CD4-positive, alpha-beta T cell treated with Interleukin-4 for 1 hour (primary cell): ENCODE results near the gene LINGO4.

ENCODE experiments used
- DNase-seq, 2 donors: peaks; one replicate each; pipeline ENCODE4 v3.0.0-alpha.2; 2020 to 2022

Gene LINGO4

GRCh38 chr1:151833172-151833900 is 28.1 kb upstream of the LINGO4 start:
- DNase-seq: no peak

GRCh38 chr1:151832318-151832980 is 27.2 kb upstream of the LINGO4 start:
- no peak for DNase-seq

GRCh38 chr1:151831605-151832004 is 26.4 kb upstream of the LINGO4 start, which contains the start of gene RORC:
Gene RORC, minus strand, starts transcription at chr1:151831802. Its CDS starts 38 bp downstream, at chr1:151831764.
- DNase-seq: no peak

- no peak for DNase-seq
These were observed 26.0 kb upstream of the LINGO4 start for GRCh38 chr1:151831256-151831591.

DNA sequence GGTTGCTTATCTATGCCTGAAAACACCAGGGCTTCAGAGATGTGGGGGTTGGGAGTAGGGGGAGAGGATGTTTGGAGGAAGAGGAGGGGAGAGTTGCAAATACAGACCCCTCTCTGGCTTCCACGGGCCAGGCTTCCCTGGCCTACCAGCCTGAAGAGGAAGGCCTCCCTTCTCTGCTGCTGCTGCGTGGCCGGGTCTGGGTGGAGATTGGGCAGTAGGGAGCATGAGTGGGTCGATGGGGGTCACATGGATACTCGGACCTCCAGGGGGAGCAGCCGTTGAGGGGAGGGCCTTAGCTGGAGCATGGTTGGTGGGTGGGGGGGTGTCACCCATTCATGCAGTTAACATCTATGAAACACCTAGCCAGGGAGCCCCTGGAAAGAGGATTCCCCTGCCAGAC is 24.8 kb upstream of the LINGO4 start:
- no peak for DNase-seq

DNA sequence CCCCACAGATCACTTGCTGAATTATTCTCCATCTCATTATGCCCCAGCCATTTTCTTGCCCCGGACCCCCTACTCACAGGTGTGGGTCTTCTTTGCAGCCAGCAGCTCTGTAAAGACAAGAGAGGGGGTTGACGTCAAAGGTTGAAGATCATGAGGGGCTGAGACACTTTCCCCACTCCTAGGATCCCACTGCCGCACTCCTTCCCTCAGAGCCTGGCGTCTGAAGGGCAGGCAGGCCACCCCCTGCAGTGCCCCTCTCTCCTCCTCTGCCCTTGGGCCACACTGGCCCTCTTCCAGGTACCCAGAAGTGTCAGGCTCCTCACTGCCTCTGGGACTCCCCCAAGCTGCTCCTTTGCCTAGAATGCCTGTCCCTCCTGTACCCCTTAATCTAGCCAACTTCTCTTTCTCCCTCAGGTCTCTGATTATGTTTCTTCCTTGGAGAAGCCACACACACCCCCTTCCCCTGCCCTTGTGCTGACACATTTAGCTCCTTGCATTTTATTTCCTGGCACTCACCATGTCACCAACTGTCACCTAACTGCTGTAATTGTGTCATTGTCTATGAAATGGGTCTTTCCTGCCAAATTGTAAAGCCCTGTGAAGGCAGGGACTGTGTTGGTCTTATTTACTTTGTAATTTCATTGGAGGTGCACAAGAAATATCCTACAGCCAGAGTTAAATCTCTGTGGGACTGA is 24.3 kb upstream of the LINGO4 start:
- no peak for DNase-seq

DNA sequence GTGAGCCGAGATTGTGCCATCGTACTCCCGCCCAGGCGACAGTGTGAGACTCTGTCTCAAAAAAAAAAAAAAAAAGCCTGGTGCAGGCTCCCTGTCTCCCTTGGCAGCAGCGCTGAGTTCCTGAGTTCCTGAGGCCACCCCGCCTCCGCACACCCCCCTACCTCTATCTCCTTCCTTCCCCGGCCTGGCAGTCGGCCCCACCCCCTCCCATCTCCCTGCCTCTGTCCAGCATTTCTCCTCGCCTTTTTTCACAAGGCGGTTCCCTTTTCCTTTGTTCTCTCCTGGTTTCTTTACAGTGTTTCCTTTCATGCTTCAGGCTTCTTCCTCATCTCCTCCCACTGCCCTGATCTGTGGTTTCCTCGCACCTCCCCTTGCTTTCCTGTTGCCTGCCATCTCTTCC is 23.7 kb upstream of the LINGO4 start:
- DNase-seq: no peak

- no peak for DNase-seq
These were observed 22.6 kb upstream of the LINGO4 start for GRCh38 chr1:151827853-151828252.

DNA sequence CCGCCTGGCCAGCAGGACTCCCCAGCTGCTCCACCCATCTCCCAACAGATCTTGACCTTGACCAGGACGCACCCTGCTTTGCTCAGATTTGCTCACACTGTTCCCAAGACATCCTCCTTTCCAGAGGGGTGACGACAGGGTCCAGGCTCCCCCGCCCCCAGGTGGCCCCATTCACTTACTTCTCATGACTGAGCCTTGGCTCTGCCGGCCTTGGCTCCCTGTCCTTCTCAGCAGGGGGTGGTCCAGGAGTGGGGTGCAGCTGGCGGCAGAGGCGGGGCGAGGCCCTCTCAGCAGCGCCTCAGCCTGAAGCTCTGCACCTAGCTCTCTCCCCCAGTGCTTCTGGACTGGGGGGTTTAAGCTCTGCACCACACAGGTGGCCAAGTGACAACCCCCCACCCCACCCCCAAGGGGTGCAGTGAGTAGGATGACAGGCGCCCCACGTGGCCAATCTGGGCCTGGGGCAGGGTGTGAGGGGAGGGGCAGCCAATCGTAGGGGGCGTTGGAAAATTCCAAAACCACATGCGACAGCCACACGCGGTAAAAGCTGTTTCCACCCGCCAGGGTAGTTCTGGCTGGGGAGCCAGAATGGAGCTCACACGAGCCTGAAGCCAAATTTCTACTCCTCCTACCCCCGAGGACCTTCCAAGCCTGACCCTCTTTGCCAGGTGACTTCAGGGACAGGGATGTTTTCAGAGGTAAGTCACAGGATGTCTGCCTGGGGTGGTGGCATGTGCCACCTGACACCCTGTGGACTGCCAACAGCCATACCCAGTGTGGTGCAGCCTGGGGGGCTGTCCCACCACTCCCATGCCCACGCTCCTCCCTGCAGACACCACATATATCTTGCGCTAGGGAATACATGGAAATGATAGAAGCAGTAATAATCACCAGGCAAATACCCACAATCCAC is 20.8 kb upstream of the LINGO4 start:
- DNase-seq: peak in 1 of 2 donors; percentile 42

DNA sequence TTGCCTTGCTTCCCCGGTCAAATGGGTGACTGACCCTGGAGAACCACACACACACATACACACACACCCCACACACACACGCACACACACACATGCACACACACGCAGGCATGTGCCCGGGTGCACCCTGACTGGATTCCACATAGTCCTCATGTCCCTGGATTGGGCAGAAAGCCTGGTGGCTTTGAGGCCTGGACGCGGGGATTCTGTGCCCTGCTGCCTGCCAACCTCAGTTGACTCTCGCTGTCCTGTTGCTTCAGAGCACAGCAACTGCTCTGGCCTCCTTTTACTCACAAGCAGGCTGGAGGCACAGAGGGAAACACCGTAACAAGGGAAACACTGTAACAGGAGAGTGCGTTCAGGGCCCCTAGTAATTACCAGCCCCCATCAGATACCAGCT is 20.0 kb upstream of the LINGO4 start:
- no peak for DNase-seq

- no peak for DNase-seq
These were observed 18.0 kb upstream of the LINGO4 start for GRCh38 chr1:151823175-151823574.

GRCh38 chr1:151822404-151822803 is 17.2 kb upstream of the LINGO4 start:
- no peak for DNase-seq

DNA sequence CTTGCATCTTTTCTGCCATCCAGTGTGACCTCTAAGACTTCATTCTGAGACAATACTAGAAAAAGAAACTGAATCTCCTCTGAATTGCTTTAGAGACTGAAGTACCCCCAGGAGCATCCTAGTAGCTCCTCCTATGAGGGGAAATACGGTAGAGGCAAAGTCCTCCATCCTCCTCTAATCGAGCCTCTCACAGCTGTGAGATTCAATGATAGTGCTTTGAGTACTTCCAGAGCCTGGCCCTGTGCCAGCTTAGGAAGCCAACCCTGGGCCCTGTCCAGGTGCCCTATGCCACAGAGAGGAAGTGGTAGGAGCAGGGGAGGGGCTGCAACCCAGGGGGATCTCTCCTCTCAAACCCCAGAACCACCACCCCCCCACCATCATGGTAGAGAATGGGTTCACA is 15.7 kb upstream of the LINGO4 start:
- DNase-seq: peak in 1 of 2 donors; percentile 37

DNA sequence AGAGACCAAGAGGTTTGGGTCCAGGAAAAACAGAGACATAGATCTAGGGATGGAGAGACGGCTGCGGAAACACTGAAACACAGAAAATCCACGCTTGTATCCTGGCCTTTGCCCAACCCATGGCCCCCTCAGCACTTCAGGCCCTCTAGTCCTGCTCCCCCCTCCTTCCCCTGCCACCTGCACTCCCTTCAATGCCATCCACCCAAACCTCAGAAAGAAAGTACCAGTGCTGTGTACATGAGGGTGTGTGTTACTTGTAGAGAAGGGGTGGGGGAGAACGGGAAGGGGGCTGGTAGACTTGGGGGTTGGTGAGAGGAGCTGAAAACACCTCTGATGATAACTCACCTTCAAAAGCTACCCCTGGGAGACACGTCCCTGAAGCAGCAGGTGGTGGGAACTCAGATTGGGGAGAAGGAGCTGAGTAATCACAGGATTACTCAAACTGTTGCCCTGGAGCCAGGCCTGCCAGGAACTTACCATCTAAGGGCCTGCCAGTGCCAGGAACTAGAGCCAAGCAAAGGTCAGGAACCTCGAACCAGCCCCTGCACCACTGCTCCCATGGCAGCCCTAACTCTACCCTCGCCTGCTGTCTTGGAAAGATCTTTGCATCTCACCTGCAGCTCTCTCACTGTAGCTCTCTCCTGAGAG is 14.9 kb upstream of the LINGO4 start:
- no peak for DNase-seq

DNA sequence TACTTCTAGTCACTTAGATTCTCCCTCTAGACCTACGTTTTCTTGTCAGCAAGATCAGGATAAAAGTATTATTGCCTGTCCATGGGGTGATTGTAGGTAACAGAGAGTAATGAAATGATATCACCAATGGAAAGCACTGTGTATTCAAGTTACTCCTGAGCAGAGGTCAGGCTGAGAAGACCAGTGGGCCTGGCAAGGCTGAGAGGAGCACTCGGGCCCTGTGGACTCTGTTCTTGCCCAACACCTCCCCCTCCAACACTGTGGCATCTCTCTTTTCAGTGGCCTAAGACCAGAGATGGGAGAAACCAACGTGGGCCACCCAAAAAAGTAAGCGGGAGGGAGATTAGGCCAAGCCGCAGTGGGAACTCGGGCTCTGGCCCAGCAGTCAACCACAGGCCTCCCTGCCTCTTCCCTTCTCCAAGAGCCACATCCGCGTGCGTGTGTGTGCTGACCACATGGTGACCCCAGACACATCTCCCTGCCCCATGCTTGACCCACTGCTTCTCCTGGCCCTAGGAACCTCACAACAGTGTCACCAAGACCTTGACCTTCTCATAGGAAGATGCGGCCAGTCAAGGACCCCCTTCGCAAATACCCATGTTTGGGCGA is 14.1 kb upstream of the LINGO4 start:
- no peak for DNase-seq

DNA sequence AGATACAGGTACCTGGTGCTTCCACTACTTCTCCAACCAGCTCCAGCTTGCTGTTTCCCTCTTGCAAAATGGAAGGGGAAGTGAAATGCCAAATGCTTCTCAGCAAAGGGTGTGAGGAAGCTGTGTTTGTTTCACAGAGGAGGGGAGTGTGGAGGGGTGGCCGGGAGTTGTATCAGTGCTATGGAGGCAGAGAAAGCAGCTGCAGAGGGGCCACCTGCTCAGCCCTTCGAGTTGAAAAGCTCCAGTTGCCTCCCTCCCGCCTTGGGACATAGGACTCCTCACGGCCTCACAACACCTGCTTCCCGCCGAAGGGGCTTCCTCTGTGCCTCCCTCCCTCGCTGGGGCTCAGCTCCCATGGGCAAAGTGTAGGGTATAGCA is 12.1 kb upstream of the LINGO4 start:
- no peak for DNase-seq

- DNase-seq: no peak
These were observed 11.5 kb upstream of the LINGO4 start for GRCh38 chr1:151816548-151817352.

DNA sequence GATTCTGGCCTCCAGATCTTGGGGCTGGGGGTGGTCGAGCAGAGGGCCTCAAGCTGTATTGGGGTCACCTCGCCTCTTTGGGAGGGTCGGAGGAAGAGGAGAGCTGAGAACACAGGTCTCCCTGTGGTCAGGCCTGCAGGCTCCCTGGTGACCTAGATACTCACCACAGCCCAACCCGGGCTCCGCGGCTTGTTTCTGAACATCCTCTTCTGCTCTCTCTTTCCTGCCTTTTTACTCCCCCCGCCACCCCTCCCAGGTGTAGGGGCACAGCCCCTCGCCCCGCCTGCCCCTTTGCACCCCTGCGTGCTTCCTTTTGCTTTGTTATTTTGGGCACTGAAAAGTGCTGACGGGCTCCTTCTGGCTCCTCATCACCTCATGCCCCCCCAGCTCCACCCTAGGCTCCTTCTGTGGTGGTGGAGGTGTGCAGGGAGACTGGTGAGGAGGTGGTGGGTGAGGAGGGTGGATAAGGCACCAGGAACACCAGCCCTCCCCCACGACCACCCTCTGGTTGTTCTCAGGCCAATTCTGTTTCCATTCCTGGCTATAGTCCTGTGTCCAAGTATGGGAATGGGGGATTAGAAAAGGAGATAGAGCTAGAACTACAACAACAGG is 10.6 kb upstream of the LINGO4 start:
- peak; percentile 54 to 65 for DNase-seq

DNA sequence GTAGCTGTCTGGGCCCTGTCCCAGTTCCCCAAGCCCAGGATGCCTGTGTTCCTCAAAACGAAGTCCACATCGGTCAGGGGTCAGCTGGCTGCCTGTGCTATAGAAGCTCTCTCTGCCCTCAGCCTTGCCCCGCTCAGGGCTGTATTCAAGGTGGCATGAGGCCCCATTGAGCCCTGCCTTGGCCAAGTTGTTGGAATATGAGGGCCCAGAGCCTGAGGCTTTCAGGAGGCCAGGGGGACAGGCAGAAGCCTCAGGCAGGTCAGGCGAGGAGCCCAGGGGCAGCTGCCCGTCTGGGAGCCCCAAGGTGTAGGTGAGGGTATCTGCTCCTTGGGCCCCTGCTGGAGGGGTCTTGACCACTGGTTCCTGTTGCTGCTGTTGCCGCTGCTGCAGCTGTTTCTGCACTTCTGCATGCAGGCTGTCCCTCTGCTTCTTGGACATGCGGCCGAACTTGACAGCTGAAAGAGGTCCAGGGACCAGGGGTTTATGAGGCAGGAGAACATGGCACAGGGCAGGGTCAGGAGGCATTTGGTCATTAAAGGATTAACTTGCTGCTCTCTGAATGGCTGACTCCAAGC is 9.8 kb upstream of the LINGO4 start:
- DNase-seq: no peak

- no peak for DNase-seq
These were observed 9.2 kb upstream of the LINGO4 start for GRCh38 chr1:151814426-151814825.
